SHP77 (cell line): ENCODE data around the gene RRM2.
A peak's percentile ranks its signal among the peaks of the same experiment; 100 is the strongest.

Experiments used
- DNase-seq, 2 experiments: peaks; one replicate each; lab custom pipeline; 2025; lab: John Stamatoyannopoulos, UW

Gene RRM2

GRCh38 chr2:10122500-10123280 is at the start of gene RRM2:
Gene RRM2 (plus strand): TSS chr2:10122739. CDS start chr2:10122799, 60 bp downstream.
- peak; percentile 97 to 99 for DNase-seq

DNA sequence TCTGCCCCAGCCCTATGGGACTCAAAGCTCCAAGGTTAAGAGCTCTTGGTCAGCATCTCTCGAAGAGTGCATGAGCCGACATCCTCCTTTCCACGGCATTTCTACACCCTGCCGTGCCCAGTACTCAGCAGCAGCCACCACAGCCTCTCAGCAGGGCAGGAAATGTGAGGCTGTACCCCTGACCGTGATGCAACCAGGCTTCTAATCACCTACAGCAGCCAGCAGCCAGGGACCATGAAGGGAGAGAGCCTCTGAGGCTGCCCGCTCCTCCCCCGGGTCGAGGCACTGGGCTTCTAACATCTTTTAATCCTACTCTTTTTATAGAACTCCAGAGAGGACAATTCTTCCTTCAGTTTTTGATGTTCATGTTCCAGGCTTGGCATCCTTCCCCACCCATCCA is 48.8 kb upstream of the RRM2 start:
- no peak for DNase-seq

DNA sequence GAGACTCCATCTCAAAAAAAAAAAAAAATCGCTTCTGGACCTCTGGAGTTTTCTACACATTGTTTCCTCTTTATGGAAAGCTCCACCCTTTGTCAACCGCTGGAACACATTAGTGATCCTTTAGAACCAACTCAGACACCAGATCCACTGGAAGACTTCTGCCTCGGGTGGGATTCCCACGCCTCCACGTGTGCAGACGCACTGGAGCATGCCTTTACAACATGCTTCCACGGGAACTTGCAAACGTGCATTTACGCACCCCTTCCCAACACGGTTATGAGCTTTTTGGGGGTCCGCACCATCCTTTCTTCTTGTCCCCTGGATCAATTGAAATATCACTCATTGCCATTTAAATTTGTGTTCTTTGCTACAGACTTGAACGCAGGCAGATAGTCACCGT is 47.4 kb upstream of the RRM2 start:
- DNase-seq, result no peak

GRCh38 chr2:10075571-10076209 is 46.8 kb upstream of the RRM2 start:
- DNase-seq, result no peak

DNA sequence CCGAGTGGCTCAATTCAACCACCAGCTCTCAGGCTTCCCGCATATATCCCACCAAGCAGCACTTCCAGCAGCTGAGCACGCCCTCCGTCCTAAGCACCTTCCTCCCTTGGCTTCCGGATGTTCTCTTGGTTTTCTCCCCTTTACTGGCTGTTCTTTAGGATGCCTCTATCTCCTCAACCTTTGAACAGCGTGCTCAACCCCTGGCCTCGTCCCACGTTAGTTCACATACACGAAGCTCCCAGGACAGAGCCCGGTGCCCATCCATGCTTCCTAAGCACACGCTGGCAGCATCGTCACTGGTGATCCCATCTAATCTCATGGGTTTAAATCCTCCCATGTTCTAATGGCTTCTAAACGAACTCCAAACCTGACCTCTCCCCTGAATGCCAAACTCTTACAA is 46.0 kb upstream of the RRM2 start:
- DNase-seq, result no peak

GRCh38 chr2:10076988-10077527 is 45.5 kb upstream of the RRM2 start:
- DNase-seq, result no peak

DNA sequence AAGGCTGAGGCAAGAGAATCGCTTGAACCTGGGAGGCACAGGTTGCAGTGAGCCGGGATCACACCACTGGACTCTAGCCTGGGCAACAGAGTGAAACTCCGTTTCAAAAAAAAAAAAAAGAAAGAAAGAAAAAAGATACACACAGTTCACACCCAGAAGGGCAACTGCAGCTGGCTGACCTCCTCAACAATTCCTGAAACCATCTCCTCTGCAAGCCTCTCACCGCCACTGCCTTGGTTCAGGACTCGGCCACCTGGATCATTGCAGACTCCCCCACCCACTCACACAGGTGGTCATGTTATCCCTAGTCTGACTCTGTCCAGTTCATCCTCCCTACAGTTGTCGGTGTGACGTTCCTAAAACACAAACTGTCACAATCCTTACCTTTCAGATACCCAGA is 44.5 kb upstream of the RRM2 start:
- no peak for DNase-seq

GRCh38 chr2:10078704-10079265 is 43.8 kb upstream of the RRM2 start:
- no peak for DNase-seq

- no peak for DNase-seq
These were observed 43.2 kb upstream of the RRM2 start for GRCh38 chr2:10079266-10079869.

- no peak for DNase-seq
These were observed 42.5 kb upstream of the RRM2 start, which contains the start of gene CYS1 for GRCh38 chr2:10079870-10080535. Gene CYS1 (minus strand): TSS chr2:10080411. CDS start chr2:10080223, 188 bp downstream.

- DNase-seq, result no peak
These were observed 41.8 kb upstream of the RRM2 start for GRCh38 chr2:10080536-10081304.

- DNase-seq, result no peak
These were observed 39.5 kb upstream of the RRM2 start for GRCh38 chr2:10083046-10083445.

DNA sequence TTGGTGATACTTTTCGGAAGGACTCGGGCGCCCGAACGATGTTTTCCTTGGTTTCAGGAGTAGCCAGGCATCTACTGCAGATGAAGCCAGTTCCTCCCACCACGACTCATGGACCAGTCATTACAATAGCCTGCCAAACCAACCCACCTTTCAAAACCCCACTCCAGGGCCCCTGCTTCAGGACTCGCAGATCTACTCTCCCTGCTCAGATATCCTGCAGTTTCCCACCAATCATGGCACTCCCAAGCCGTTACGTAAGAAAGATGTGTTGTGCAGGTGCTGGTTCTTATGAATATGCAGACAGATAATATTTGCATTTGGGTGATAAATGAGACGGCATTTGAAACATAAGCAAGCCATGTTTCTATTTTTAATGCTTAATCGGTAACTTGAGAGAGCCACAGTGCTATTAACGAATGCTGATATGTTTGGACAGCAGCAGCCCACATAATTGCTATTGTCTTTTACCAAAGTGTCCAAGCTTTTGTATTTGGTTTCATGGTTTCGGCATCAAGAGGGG is 38.8 kb upstream of the RRM2 start:
- DNase-seq, result peak in 1 of 2 experiments; percentile 32

GRCh38 chr2:10084223-10084865 is 38.2 kb upstream of the RRM2 start:
- no peak for DNase-seq

GRCh38 chr2:10085043-10085667 is 37.4 kb upstream of the RRM2 start:
- no peak for DNase-seq

DNA sequence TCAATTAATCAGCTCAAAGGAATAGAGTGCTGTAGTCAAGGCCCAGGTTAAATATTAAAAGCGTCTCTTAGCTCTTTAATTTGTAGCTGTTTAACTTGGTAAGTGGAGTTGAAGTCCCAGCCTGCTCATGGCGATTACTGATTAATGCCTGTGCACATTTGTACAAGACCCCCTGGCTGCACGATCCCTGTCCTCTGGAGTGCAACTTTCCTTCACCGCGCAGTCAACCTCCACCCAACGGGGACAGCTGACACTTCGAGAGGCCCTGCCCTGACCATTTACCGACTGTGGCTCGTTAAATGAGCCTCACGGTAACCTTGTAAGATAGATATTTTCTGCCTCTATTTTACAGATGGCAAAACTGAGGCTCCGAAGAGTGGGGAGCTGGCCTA is 36.9 kb upstream of the RRM2 start:
- DNase-seq, result no peak

- DNase-seq, result no peak
These were observed 35.6 kb upstream of the RRM2 start for GRCh38 chr2:10086950-10087349.

- DNase-seq, result peak in 1 of 2 experiments; percentile 19
These were observed 35.2 kb upstream of the RRM2 start for GRCh38 chr2:10087360-10087759.

- DNase-seq, result no peak
These were observed 32.9 kb upstream of the RRM2 start for GRCh38 chr2:10089565-10090190.
